GM19397 (cell line): ENCODE data around the gene GRK5.

Source experiments
- ATAC-seq: cut with Tn5 transposase; IDR thresholded peaks from one replicate; pipeline ENCODE4 v1.9.1; 2021; ENCODE audit warnings: mild to moderate bottlenecking, moderate library complexity; ENCODE audit not compliant: unreplicated experiment

GRK5 gene

GRCh38 chr10:119374236-119374635 lies 166.9 kb downstream of the GRK5 start:
- no peak for ATAC-seq

- ATAC-seq = no peak
Observed at GRCh38 chr10:119375574-119376272, 168.4 kb downstream of the GRK5 start.

GRCh38 chr10:119377451-119377957 lies 170.1 kb downstream of the GRK5 start:
- no peak for ATAC-seq

GRCh38 chr10:119377958-119378736 lies 170.8 kb downstream of the GRK5 start:
- no peak for ATAC-seq

- ATAC-seq = no peak
Observed at GRCh38 chr10:119378737-119379067, 171.3 kb downstream of the GRK5 start.

- ATAC-seq = no peak
Observed at GRCh38 chr10:119379466-119380071, 172.2 kb downstream of the GRK5 start.

GRCh38 chr10:119383174-119383856 lies 175.9 kb downstream of the GRK5 start:
- no peak for ATAC-seq

- ATAC-seq = no peak
Observed at GRCh38 chr10:119384127-119384526, 176.8 kb downstream of the GRK5 start.

GRCh38 chr10:119386666-119387065 lies 179.3 kb downstream of the GRK5 start:
- ATAC-seq = no peak

- ATAC-seq = no peak
Observed at GRCh38 chr10:119388849-119389345, 181.5 kb downstream of the GRK5 start.

- ATAC-seq = no peak
Observed at GRCh38 chr10:119391440-119392251, 184.3 kb downstream of the GRK5 start.

- ATAC-seq = no peak
Observed at GRCh38 chr10:119393019-119393418, 185.6 kb downstream of the GRK5 start.

GRCh38 chr10:119393421-119393820 lies 186.1 kb downstream of the GRK5 start:
- no peak for ATAC-seq

- ATAC-seq = no peak
Observed at GRCh38 chr10:119393845-119394244, 186.5 kb downstream of the GRK5 start.

- no peak for ATAC-seq
Observed at GRCh38 chr10:119394657-119395279, 187.4 kb downstream of the GRK5 start.

GRCh38 chr10:119395280-119396007 lies 188.1 kb downstream of the GRK5 start:
- no peak for ATAC-seq

GRCh38 chr10:119396008-119396708 lies 188.8 kb downstream of the GRK5 start:
- ATAC-seq = no peak

GRCh38 chr10:119396709-119397071 lies 189.3 kb downstream of the GRK5 start:
- no peak for ATAC-seq

- no peak for ATAC-seq
Observed at GRCh38 chr10:119397416-119397815, 190.0 kb downstream of the GRK5 start.
